MV-4-11 (cell line): ENCODE measurements around the gene RAB3C.

Experiments
- DNase-seq: peaks from one replicate; lab custom pipeline; 2025; lab: John Stamatoyannopoulos, UW

RAB3C gene

DNA sequence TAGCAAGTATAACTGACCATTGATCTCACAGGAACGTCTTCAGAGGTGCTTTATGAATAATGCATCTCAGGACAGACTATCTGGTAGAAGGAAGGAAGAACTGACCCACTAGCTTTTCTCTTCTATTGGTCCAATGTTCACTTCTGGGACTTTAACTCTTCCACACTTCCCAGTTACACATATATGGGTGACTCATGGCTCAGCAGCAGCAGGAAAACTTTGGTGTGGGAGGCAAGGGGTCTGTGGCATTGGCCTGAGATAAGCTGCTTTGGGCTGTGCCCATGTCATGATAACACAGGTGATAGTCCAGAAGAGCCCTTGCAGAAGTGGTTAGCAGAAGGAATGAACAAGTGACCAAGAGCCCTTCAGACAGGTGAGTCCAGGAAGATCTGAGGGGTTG is 148.8 kb downstream of the RAB3C start:
- DNase-seq: no peak

DNA sequence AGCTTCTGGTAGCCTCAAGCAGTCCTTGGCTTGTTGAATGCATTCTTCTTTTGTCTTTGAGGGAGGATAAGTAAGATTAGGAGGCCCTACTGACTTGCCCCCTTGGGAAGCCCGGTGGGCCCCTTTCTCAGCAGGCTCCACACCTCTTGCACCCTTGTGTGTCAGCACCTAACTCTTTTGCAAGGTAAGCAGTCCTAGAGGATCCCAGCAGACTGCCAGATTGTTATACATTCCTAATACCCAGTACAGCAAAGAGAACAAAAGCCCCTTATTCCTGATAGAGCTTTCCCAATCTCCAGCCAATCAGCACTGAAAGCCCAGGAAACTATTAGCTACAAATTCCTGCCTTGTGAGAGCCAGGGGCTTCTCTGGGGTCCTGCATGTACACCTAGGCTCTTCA is 152.8 kb downstream of the RAB3C start:
- DNase-seq: no peak

DNA sequence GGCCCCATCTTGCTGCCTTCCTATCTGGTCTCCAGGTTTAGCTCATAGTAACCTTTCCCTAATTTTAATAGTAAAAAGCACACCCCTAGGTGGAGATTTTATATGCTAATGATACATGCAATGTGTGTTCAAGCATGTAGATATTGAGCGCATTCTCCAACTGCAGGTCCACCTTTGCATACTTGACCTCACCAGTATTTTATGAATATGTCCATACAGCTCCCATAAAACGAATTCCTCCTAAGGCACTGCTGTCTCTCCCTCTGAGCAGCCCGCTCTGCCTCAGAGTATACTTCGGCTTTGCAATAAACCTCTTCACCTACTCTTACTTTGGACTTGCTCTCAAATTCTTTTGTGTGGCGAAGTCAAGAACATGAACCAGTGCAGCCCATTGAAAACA is 153.3 kb downstream of the RAB3C start:
- no peak for DNase-seq

DNA sequence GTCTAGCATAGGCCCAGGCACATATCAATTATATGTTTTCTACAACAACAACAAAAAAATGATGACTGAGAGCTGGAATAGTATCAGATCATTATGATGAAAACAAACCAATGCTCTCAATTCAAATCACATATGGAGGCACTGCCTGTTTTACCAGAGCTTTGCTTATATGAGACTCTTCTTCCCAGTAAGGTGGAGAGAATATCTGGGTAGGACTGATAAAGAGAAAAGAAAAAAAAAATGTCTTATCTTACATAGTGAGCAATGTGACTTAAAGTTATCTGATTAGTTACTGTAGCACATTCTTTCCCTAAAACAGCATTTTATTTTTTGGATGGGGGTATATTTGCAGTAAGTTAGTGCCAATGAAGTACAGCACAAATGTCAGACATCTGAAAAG is 154.8 kb downstream of the RAB3C start:
- DNase-seq: no peak

DNA sequence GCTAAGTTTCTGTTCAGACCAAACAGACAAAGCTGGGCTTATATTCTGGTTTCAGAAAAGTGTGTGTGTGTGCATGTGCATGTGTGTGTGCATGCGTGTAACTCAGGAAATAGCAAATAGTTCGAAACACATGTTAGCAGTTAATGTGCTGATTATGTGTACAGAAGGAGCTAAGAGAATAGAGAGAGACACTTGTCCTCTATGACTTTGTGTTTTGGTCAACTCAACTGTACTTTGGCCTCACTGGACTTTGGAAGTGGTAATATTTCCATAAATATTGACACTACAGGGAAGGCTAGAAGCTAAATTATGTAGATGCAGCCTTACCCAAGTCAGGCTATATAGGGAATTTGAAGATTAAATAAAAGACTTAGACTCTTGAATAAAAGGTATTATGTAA is 155.5 kb downstream of the RAB3C start:
- no peak for DNase-seq

DNA sequence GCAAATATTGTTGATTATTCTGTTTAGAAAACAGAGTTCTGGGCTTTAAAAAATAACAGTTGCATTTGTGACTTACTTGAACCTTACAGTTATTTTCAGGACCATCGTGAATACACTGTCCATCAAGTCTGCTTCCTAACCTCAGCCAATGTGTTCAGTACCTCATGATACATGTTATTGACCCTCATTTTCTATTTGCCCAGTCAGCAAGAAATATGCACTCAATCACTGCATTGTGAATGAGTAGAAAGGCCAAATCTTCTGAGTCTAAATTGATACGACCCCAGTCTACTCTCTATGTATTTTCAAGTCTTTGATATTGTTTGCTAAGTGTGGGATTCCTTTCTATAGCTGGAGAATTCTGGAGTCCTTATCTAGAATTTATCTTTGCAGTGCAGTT is 156.2 kb downstream of the RAB3C start:
- no peak for DNase-seq

DNA sequence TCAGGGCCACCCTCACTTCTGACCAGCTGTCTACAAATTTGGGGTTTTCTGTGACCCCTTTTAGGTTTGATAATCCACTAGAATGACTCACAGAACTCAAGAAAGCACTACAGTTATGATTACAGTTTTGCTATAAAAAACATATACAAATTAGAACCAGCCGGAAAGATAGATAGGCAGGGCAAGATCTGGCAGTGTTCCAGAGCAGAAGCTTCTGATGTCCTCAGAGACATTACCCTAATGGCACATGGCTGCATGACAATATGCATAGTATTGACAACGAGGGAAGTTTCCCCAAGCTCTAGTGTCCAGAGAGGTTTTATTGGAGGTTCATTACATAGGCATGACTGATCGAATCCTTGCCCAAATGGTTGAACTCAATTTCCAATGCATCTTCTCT is 158.1 kb downstream of the RAB3C start:
- DNase-seq: no peak

DNA sequence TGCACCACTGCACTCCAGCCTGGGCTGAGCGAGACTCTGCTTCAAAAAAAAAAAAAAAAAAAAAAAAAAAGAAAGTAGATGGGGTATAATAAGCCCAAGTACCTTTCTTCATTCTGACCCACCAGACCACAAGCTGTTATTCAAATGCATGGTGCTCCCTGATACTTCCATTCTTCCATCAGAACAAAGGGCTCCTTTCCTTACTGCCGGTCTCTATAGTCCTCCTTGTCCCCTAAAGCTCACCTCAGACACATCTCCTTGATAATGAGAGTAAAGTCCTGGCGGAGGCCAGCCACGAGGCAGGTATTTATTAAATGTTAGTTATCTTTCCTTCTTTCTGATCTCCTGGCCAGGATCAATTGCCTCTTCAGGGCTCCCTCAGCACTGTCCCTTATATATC is 162.5 kb downstream of the RAB3C start:
- DNase-seq: no peak

DNA sequence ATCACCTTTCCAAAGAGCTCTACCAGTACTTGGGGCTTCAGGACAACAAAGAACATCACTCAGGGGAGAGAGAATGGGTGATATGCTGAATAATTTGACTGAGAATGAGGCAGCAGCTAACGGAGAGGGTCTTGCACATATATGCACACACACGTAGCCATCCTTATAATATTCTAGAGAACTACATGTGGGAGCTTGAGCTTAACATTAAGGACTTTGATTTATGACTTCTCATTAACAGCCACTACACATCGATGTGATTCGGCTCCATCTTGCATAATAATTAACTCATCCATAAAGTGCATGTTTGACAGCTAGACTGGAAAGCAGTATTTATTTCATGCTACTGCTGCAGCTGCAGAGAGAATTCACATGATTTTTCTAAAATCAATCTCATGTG is 163.4 kb downstream of the RAB3C start:
- DNase-seq: no peak

DNA sequence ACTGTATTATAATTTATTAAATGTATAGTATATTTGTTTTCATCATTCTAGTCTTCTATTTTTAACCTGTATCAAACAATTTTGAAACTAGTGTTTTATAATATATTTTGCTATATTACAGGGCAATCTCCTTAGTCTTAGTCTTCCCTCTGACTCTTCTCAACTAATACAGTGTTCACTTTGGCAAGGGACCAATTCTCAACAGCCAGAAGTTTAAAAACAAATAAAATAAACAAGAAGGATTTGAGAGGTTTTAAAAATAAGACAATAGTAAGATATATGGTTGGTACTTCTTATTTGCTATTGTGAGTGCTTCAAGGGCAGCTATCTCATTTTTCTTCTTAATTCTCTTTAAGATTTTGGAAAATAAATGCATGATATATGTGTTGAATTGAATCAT is 167.2 kb downstream of the RAB3C start:
- no peak for DNase-seq

DNA sequence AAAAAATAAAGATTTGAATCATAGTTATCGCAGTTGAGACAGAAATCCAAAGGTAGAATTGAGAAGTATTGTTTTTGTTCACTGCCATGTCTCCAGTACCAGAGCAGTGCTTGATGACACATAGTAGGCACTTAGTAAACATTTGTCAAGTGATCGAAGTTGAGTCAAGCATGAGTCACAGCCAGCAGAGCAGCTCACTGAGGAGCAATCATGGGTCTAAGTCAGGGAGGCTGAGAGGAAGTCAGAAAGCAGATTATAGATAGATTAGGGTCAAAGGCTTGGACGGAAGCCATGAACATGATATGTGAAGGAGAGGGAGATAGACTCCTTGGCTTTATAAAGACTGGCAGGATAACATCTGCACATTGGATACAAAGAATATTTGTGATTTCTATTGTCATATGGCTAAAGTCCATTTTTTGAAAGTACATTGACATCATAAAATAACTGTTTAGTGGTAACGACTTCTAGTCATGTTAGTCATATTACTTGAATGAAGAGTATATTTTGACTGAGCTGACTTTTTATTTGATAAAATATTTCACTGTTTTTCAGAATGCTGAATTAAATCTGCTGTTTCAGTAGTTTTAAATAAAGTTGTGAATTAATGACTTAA is 168.5 kb downstream of the RAB3C start:
- DNase-seq: peak; percentile 48

DNA sequence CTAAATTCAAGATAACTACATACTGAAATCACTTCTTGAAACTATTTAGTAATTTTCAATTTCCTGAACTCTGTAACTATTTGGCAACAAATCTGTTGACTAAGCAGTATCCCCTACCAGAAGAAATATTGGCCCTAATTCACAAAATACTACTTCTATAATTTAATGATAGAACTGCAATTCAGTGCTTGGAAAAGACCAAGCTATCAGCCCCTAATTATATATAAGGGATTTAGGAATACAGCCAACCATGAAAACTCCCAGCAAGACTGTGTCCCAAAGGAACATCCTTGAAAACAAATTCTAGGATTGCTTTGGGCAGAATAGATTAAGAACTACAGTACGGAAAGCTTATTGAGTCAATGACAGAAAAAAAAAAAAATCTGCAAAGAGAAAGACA is 169.2 kb downstream of the RAB3C start:
- DNase-seq: no peak

DNA sequence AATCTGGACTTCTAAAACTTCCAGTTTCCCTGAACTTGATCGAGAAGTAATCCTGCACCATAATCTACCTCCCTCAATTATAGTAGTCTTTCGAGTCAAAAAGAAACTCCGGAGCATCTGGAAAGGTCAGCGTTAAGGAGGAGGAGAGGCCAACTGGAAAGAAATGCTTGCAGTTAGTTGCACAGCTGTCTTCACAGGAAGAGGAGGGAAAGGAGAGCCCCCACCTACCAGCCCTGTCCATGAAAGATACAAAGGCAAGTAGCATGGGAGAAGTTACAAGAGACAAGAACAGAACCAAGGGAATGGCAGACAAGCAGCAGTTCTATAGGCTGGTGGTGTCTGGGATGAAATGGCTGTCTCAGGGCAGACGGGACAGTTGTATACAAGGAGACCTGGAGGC is 170.6 kb downstream of the RAB3C start:
- no peak for DNase-seq

DNA sequence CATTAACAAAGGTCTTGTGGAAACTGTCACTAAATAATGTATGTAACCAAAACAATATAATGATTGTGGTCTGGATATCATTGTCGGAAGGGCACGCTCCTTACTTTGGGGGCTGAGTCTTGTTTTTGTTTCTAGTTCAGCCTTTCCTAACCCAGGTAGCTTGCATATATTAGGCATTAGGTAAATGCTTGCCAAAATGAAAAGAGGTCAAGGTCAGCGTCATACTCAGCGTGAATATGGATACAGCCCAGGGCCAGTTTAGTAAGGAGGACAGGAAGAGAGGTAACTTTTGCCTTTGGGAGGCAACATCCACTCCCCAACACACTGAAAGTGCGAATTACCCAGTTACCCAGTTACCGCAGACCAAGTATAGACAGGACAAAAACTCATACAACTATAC is 171.4 kb downstream of the RAB3C start:
- no peak for DNase-seq

DNA sequence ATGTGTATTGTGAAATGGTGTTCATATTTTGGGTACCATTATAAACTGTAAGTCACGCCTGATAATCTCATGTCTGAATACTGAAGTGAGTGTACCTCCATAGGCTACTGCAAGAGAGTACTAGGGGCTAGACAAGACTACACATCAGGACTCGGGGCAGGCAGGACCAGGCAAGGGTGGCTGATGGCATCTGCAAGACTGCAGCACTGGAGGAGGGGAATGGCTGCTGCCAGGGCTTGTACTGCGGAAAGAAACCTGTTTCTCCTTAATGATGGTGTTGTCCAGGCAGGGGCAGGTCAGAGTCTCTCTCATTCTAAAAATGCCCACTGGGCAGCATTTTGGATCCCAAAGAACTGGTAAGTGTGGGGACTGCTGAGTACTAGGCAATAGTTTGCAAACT is 172.5 kb downstream of the RAB3C start:
- DNase-seq: no peak

DNA sequence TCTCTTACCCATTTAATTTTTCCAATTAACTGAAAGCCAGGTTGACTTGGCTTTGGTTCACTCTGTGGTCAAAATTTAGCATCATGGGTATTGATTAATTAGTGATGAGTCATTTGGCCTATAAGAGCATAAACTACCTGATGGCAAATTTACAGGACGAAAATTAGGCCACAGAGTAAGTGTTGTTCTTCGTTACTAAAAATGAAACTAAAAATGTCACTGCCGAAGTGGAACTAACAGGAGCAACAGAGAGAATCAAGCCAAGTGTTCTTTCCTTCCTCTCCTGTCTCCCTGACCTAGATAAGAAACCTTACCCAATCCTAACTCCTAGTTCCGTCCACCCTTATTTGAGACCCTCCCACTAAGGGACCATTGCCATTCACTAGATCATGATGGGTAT is 176.9 kb downstream of the RAB3C start:
- DNase-seq: peak; percentile 52

DNA sequence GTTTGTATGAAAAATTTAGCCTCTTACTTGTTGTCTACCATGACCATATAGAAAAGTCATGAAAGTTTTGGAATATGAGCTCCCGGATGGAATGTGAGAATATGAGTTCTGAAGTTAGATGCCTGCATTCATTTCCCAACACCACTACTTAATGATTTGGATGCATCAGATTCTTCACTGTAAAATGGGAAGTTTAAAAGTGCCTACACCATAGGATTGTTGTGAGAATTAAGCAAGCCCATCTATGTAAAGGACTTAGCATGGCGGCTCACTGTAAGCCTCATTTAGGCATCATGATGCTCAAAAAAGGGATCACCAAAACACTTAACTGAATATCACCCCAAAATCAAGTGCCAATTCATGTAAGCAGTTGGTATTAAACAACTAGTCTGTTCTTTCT is 177.3 kb downstream of the RAB3C start:
- DNase-seq: no peak

DNA sequence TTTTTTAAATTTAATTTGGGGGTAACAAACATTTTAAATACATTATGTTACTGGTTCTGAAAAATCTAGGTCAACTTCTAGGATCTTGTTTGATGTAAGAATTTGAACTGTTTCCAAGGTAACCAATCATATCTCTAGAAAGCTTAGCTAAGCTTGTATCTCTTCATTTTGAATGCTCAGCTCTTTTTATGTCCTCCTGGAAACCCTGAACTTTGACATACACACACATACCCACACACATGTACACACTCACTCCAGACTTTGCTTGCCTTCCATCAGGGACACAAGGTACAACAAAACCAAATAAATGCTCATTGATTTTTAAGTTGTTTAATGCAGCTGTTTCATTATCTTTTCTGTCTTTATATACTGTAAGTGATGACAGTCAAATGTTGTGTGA is 178.5 kb downstream of the RAB3C start:
- DNase-seq: no peak

DNA sequence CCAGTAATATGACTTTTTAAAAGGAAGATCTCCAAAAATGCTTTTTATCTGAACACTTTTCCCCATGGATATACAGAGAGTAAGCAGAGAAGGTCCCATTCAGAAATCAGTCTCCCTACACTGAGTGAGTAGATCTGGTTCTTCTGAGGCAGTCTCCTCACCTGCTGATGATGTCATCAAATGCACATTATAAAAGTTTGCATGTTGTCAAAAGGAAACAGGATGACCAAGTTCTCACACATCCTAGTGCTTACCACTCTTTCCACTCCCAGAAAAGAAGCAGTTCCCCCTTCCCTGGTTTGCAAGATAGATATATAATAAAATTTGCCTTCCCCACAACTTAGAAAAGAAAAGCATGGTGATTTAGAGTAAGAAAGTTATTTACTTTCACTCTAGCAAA is 180.5 kb downstream of the RAB3C start:
- DNase-seq: no peak

DNA sequence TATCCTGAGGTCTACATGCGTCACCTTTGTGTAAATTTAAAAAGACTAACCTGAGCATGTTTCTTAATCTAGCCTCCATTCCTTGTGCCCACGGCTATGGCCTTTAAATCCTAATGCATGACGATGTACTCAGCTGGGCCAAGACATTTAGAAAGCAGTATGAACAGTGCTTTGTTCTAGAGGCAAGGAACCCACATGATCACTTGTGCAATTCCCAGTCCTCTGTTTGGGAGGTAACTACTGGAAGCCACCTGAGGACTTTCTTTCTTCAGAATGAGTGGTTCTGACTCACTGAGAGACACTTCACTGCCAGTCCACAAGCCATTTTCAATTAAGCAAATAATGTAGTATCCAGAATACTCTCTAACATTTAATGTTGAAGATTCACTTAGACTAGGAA is 181.3 kb downstream of the RAB3C start:
- no peak for DNase-seq

DNA sequence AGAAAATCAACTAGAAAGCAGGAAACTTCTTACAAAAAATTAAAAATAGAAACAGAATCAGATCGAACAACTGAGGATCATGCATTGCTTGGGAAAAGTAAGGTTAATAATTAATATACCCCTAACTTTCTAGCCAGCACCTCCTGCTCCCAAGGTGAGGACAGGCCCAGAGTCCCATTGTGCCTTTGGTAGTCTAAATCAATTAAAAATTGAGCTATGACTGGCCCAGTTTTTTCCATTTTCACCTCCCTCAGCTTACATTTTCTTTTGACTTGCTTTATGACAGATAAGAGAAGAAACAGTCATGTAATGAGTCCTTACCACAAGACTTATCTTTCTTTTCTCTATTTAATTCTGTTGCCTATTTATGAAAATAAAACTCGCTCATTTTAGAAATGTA is 182.2 kb downstream of the RAB3C start:
- DNase-seq: no peak

DNA sequence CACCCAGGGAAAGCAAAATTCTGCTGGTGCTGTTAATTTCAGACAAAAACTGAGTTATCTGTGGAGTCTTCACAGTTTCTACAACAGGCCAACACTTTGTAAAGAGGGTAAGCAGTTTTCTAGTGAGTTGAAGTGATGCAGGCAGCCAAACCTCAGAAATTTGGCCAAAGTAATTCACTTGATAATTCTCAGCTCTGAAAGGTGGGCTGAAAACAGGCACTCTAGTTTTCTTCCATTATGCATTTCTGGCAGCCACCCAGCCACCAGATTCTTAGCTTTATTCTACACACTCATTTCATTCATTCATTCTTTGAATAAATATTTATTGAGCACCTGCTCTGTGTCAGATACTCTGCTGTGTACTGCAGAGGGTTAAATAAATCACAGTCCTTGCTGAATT is 184.2 kb downstream of the RAB3C start:
- no peak for DNase-seq

DNA sequence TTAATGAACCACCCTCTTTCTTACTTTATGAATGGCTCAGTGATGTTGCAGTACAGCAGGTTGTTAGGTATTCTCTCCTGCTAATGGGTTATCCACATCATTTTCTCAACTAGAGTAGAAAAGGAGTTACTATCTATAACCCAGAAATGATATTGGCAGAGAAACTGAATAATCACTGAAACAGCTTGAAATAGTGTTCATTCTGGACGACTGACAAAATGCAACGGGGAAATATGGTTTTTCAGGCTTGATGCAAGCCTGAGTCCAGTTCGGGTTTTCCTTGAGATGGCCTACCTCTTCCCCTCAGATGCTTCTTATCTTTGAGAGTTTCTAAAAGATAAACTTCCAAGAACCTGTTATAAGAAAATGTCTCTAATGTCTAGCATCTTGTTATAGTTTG is 187.3 kb downstream of the RAB3C start:
- DNase-seq: no peak

DNA sequence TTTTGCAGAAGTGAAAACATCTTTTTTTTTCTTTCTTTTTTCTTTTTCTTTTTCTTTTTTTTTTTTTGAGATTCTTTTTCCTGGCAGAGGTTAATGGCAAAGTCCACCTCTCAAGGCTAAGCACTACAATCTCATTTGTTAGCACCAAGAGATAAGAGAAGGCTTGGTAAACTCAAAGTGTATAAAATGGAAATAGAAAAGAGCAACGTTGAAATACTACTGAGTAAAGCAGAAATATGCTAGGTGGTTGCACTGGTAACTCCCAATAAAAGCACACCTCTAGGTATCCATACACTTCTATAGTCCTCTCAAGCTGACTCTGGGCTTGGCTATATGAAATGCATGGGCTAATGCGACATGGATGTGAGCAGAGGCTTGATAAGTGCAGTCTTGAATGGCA is 188.9 kb downstream of the RAB3C start:
- no peak for DNase-seq
